ENCODE results near the gene CYP20A1. TPM values are rescaled to one million over a fixed set of nuclear protein-coding genes. Genes with fewer than 3 reads are reported as not detected.
A peak's percentile ranks its signal among the peaks of the same experiment; 100 is the strongest.
"Not testable (repeated sequence)": the region's sequence is repeated elsewhere in the genome, so short reads cannot be mapped to it uniquely, and the experiment has no call there.

Gene CYP20A1
- total RNA-seq, 1 donor from 2014 or later: 17.8 TPM

DNA sequence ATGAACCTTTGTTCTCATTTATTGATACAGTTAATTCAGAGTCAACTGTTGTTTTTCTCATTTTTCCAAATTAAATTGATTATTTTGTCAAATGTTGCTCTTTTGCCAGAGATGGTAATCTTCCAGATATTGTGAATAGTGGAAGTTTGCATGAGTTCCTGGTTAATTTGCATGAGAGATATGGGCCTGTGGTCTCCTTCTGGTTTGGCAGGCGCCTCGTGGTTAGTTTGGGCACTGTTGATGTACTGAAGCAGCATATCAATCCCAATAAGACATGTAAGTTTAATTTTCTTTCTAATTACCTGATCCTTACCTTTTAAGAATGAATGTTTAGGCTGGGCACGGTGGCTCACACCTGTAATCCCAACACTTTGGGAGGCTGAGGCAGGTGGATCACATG lies 7.8 kb downstream of the CYP20A1 start:
- Histone ChIP-seq H3K27ac (no peak overlapping the region), H3K4me1 (no peaks in the 10 kb centered on the region), H3K9ac (no peak overlapping the region), H3F3A (ENCODE audit: low read depth) (no peaks in the 10 kb centered on the region), H2AFZ (replicated peaks) (no peak overlapping the region), H3K36me3 (no peaks in the 10 kb centered on the region), H3K27me3 (no peaks in the 10 kb centered on the region), H3K9me3 (ENCODE audit: low read depth) (no peaks in the 10 kb centered on the region), H3K79me2 (ENCODE audit: low read depth) (peaks cover 28% of the 10 kb centered on the region), H4K20me1 (ENCODE audit: low read depth) (no peaks in the 10 kb centered on the region), H3K4me3 (no peak overlapping the region), H3K4me2 (no peak overlapping the region)
- Mint-ChIP-seq H3K4me3 (no peak overlapping the region), H3K27ac (no peak overlapping the region), H3K4me1 (no peaks in the 10 kb centered on the region), H3K36me3 (peaks cover 30% of the 10 kb centered on the region), H3K9me3 (no peaks in the 10 kb centered on the region), H3K27me3 (ENCODE audit: insufficient read depth, low read depth) (peaks cover 2% of the 10 kb centered on the region)
- TF ChIP-seq EZH2 (IDR thresholded peaks at IDR 0.05): no peak
- no peak for TF ChIP-seq EZH2phosphoT487 (IDR thresholded peaks at IDR 0.05)
- no peak for TF ChIP-seq CTCF (IDR thresholded peaks at IDR 0.05)
- DNase-seq (ENCODE audit: low spot score): no peak

- H3K27ac Mint-ChIP-seq: no peak overlapping the region
- H3K36me3 ChIP-seq: peaks cover 3% of the 10 kb centered on the region
Measured at GRCh38 chr2:203252818-203253217, 14.0 kb downstream of the CYP20A1 start.

GRCh38 chr2:203253422-203254095 lies 14.7 kb downstream of the CYP20A1 start:
- not testable (repeated sequence) for H3K4me3 ChIP-seq; H3K9ac ChIP-seq; H3K27me3 ChIP-seq; DNase-seq (ENCODE audit: low spot score); H4K20me1 ChIP-seq (ENCODE audit: low read depth); H3K36me3 ChIP-seq; H3K4me1 Mint-ChIP-seq; H3K79me2 ChIP-seq (ENCODE audit: low read depth); H3K9me3 Mint-ChIP-seq; H3K9me3 ChIP-seq (ENCODE audit: low read depth); H3F3A ChIP-seq (ENCODE audit: low read depth); H3K27ac Mint-ChIP-seq; H3K4me3 Mint-ChIP-seq; H3K27ac ChIP-seq; H3K4me1 ChIP-seq; H3K4me2 ChIP-seq; H2AFZ ChIP-seq (replicated peaks); H3K27me3 Mint-ChIP-seq (ENCODE audit: insufficient read depth, low read depth)
- H3K36me3 Mint-ChIP-seq: peaks cover 30% of the 10 kb centered on the region

More at GRCh38 chr2:203252818-203253217, 14.0 kb downstream of the CYP20A1 start:
- Histone ChIP-seq H3K79me2 (ENCODE audit: low read depth) (no peaks in the 10 kb centered on the region), H2AFZ (replicated peaks) (no peak overlapping the region), H3K4me1 (no peaks in the 10 kb centered on the region), H3K9ac (no peak overlapping the region), H3K27ac (no peak overlapping the region), H4K20me1 (ENCODE audit: low read depth) (no peaks in the 10 kb centered on the region), H3K4me2 (no peak overlapping the region), H3K27me3 (no peaks in the 10 kb centered on the region), H3K4me3 (no peak overlapping the region), H3K9me3 (ENCODE audit: low read depth) (no peaks in the 10 kb centered on the region), H3F3A (ENCODE audit: low read depth) (no peaks in the 10 kb centered on the region)
- no peak for DNase-seq (ENCODE audit: low spot score)
- H3K4me1 Mint-ChIP-seq: no peaks in the 10 kb centered on the region
- H3K27me3 Mint-ChIP-seq (ENCODE audit: insufficient read depth, low read depth): no peaks in the 10 kb centered on the region
- H3K9me3 Mint-ChIP-seq: no peaks in the 10 kb centered on the region
- H3K36me3 Mint-ChIP-seq: peaks cover 28% of the 10 kb centered on the region
- no peak overlapping the region for H3K4me3 Mint-ChIP-seq
- TF ChIP-seq EZH2phosphoT487 (IDR thresholded peaks at IDR 0.05) (no peak), EZH2 (IDR thresholded peaks at IDR 0.05) (no peak), CTCF (IDR thresholded peaks at IDR 0.05) (no peak)

GRCh38 chr2:203261326-203262159 lies 22.7 kb downstream of the CYP20A1 start:
- Histone ChIP-seq H3K4me1 (no peaks in the 10 kb centered on the region), H3K27me3 (no peaks in the 10 kb centered on the region), H3F3A (ENCODE audit: low read depth) (no peaks in the 10 kb centered on the region), H4K20me1 (ENCODE audit: low read depth) (no peaks in the 10 kb centered on the region), H3K9ac (no peak overlapping the region), H2AFZ (replicated peaks) (no peak overlapping the region), H3K9me3 (ENCODE audit: low read depth) (no peaks in the 10 kb centered on the region), H3K27ac (no peak overlapping the region), H3K36me3 (peaks cover 11% of the 10 kb centered on the region), H3K4me3 (no peak overlapping the region), H3K4me2 (no peak overlapping the region), H3K79me2 (ENCODE audit: low read depth) (peaks cover 10% of the 10 kb centered on the region)
- TF ChIP-seq EZH2phosphoT487 (IDR thresholded peaks at IDR 0.05) (no peak), CTCF (IDR thresholded peaks at IDR 0.05) (no peak), EZH2 (IDR thresholded peaks at IDR 0.05) (no peak)
- no peak overlapping the region for H3K4me3 Mint-ChIP-seq
- DNase-seq (ENCODE audit: low spot score): peak; percentile 4
- peaks cover 30% of the 10 kb centered on the region for H3K36me3 Mint-ChIP-seq
- no peak overlapping the region for H3K27ac Mint-ChIP-seq
- H3K27me3 Mint-ChIP-seq (ENCODE audit: insufficient read depth, low read depth): no peaks in the 10 kb centered on the region
- H3K9me3 Mint-ChIP-seq: no peaks in the 10 kb centered on the region
- H3K4me1 Mint-ChIP-seq: peaks cover 4% of the 10 kb centered on the region
